GM18507 (cell line): Measurements from ENCODE around the gene CEBPG.

Source experiments
- DNase-seq: peaks from one replicate; pipeline ENCODE4 v3.0.0; 2011; ENCODE audit warnings: low read depth; ENCODE audit not compliant: insufficient read length; ENCODE audit errors: extremely low spot score
- FAIRE-seq: peaks from 2 replicates; lab custom pipeline; 2011; peaks lifted over from hg19 to GRCh38; lab: Jason Lieb, UNC

Gene CEBPG

DNA sequence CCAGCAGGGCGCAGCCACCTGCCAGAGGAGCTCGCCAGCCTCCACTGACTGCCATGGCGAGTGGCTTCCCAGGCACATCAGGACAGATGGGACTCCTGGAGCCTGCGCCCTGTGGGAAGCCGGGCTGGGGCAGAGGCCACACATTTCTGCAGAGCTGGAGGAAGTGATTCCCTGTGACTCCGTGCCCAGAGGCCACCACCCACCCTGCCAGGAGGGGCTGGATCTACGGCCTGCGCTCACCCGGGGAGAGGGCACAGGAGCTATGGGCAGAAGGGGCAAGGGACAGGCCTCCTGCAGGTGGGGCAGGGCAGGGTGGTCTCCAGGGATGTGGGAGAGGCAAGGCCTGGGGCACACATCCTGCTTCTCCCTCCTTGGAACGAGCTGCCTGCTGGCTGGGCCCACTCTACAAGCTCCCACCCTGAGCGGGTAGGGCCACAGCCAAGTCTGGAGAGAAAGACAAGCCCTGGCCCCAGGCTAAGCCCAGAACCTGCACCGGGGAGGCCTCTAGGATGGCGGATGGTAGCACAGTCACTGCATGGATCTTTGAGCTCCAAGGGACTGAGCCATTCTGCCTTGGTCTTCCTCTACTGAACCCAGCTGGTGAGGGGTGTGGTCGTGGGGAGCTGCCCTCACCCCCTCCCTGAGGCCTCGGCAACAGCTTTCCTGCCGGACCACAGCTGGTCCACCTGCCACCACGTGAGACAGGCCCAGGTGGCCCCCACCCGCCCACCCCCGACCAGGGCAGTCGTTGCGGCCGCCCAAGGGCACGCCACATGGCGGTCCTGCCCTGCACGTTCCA lies 40.6 kb downstream of the CEBPG start:
- no peak for FAIRE-seq
- no peak for DNase-seq

DNA sequence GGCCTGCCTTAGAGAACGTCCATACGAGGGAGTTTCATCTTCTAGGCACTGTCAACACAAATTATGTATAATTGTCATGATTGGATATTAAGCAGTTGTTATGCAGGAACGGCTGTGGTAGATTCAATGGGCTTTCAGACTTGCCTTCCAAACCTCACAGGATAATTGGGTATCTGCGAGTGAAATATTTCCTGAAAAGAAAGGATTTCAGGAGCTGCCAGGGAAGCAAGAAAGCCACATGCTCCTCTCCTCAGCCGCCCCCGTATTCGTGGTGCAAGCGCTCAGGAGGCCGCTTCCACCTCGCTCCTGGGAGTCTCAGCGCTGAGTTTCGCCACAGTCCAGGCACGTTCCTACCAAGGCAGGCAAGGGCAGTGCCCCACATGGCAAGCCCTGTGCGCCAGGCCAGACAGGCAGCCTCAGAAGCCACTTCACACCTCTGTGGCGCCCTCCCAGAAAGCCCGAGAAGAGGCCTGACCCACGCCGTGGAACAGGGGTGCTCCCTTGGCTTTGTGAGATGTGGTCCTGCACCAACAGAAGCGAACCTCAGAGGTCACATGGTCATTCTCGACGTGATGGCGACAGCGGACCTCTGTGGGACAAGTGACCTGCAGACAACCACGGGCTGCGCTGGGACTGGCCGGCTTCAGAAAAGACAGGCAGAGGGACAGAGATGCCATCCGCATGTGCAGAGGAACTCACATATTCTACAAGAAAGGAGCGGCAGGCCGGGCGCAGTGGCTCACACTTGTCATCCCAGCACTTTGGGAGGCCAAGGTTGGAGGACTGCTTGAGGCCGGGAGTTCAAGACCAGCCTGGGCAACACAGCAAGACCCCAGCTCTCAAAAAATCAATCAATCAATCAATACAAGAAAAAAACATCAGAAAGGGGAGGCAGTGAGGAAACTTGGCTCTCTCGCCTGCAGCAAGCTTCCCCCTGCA lies 41.4 kb downstream of the CEBPG start:
- no peak for DNase-seq
- FAIRE-seq = no peak

DNA sequence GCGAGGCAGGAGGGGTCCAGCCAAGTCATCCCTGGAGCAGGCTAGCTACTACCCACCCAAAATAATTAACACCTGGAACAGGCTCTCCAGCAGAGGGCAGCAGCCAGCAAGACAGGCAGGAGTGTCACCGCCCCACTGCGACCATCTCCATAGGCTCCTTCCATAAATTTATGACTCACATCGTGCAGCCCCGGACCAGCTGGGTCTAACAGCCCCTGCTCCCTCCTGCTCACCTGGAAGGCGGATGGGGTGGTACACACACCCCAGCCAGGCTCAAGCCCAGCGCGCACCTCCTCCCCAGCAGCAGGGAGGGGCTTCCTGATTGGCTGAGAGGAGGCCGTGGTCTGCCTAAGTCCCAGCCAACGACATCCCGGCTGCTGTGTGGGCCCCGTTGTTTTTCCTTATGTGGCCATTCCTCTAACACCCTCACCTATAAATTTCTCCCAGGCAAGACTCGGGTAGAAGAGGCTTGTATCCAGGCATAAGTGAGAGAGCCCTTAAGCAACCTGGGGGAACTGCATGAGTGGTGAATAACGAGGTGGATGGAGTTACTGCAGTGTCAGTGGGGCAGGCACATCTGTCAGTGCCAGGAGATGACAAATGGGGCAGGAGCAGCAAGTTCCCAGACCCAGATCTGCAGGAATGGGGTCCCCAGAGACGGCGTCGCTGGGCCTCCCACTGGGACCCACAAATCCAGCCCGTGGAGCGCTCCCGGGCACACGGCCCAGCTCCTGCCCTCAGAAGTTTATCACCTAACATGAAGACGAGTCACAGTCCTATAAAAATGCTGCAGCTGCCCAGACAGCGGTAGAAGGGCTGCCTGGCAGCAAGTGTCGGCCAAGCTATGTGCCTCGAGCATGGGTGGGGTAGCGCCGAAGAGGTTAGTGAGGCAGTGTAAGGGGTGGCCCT lies 43.1 kb downstream of the CEBPG start:
- FAIRE-seq (no peak), DNase-seq (peak; percentile 38)

- no peak for DNase-seq
- FAIRE-seq = no peak
Measured at GRCh38 chr19:33417751-33418150, 44.2 kb downstream of the CEBPG start.

DNA sequence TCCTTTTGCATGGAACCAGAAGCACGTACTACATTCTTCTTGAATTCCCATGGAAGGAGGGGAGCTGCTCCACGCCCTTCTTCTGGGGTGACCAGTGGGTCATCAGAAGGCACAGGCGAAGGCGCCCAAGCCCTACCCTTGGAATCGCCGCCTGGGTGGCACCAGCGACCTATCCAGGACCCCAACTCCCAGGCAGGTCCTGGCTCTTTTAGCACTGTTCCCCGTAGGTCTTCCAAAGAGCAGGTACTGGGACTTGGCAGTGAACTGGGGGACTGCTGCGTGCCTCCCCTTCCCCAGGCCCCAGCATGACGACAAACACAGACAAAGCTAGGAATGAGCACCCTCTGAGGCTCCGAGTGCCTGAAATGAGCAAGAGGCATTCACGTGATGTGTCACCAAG lies 45.0 kb downstream of the CEBPG start:
- no peak for FAIRE-seq
- DNase-seq = no peak

DNA sequence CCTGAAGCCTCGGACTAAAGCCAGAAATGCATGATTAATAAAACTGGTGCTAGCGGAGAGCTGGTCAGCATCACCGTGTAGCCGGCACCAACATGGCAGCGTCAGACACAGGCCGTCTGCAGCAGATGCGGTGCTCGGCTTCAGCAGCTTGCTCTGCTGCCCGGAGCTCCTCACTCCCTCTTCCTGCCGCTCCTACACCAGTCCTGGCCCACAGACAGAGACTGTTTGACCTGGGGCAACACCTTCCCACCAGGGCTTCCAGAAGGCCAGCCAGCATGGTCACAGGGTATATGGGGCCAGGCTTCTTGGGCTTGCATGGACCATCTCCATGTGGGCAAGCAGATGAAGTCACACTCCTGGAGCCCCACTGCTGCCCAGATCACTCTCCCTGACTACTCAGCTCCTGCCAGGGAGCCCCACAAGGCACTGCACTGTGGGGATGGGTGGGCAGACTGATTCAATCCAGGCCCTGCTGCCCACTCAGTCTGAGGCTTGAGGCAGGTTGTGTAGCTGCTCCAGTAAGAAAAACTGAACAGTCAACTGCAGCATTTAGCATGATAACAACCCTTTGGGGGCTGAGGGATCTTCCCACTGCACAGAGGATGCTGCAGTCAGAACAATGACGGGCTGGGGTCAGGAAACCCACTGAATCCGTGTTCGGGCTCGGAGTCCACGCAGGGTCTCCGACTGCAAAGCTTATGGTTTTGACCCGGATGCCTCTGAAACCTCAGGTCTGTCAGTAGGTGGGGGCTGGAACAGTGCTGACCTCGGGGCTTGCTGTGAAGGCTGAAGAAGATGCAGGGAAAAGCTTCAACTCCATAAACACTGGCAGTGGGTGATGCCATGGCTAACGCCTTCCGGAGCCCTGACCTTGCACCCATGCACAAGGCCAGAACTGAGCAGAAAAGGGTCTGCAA lies 45.6 kb downstream of the CEBPG start:
- DNase-seq = no peak
- no peak for FAIRE-seq

DNA sequence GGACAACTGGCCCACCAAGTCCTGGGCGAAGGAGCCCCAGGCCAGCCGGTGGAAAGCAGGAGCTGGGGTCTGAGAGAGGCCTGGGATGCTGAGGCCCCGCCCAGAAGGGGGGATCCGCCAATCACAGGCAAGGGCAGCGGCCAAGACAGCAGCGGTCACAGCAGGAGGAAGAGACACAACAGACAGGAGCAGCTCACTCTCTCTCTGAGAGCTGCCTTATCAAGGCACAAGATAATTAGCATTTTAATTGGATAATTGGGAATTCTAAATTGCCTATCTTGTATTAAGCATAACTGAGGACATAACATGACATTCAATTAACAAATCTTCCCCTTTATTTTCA lies 46.2 kb downstream of the CEBPG start:
- no peak for FAIRE-seq
- no peak for DNase-seq

DNA sequence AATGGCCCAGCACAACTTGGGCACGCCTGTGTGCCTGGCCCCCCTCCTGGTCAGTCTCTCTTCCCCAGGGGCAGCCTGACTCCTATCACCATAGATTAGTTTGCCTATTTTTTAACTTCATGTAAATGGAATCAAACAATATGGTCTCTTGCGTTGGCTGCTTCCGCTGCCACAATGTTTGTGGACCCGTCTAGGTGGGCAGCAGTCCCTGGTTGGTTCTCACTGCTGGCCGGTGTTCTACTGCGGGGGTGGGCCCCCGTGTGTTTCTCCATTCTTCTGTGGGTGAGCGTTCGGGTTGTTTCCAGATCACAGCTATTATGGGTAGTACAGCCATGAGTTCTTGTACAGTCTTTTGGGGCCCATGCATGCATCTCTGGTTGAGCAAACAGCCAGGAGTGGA lies 47.3 kb downstream of the CEBPG start:
- no peak for DNase-seq
- no peak for FAIRE-seq

GRCh38 chr19:33421368-33421767 lies 47.9 kb downstream of the CEBPG start:
- DNase-seq = no peak
- FAIRE-seq = no peak

GRCh38 chr19:33422369-33423180 lies 49.1 kb downstream of the CEBPG start:
- DNase-seq (no peak), FAIRE-seq (no peak)

GRCh38 chr19:33424181-33424580 lies 50.7 kb downstream of the CEBPG start:
- DNase-seq (no peak), FAIRE-seq (no peak)

- FAIRE-seq (no peak), DNase-seq (no peak)
Measured at GRCh38 chr19:33426621-33427361, 53.3 kb downstream of the CEBPG start.

DNA sequence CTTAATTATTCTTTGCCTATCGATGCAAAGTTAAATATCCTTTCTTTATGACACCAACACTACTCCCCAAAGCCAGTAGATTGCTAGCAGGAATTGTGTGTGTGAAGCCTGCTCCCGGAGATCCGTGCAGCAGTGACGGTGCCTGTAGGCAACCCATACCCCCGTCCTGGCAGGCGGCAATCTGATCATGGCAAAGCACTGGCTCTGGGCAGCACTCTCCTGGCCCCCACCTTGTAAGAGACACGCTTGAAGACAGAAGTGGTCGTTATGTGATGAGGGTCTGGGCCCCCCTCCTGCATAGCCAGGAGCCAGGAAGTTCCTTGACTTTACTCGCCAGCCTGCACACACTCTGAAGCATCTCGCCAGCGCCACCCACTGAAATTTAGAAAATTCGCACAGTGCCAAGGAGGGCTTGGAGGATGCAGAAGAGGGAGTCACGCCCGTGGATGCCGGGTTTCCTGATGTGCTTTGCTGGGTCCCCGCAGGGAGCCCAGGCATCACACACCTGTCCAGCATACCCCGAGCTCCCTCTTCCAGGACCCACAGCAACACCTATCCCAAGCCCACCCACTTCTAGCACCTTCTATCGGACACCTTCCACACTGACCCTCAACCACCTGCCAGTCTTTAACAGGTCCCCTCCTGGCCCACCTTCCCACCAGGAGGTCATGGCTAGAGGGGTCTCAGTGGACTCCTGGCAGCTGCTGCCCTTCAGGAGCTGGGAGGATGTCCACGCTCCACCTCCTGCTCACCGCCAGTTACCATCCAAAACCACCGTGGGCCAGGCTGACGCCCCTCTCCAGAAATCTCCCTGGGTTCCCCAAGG lies 54.5 kb downstream of the CEBPG start:
- no peak for FAIRE-seq
- DNase-seq = no peak

DNA sequence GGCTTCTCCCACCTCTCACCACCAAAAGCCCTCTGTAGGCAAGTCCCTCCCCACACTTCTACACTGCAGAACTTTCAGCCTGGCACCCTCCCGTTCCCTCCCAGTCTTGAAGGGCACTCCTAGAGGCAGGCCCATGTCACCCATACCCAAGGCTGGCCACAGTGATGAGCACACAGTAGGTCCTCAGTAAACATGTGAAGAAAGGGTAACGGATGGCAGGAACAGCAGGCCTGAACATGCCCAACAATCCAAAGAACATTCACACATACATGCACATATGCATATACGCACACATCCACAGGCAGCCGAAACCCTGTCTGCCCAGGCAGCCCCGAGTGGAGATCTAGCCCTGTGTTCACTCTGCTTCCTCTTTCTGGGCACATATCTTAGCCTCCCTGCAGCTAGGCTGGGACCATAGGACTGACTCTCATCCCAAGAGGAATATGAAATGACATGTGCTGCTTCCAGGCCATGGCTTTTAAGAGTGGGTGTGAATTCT lies 55.2 kb downstream of the CEBPG start:
- no peak for FAIRE-seq

DNA sequence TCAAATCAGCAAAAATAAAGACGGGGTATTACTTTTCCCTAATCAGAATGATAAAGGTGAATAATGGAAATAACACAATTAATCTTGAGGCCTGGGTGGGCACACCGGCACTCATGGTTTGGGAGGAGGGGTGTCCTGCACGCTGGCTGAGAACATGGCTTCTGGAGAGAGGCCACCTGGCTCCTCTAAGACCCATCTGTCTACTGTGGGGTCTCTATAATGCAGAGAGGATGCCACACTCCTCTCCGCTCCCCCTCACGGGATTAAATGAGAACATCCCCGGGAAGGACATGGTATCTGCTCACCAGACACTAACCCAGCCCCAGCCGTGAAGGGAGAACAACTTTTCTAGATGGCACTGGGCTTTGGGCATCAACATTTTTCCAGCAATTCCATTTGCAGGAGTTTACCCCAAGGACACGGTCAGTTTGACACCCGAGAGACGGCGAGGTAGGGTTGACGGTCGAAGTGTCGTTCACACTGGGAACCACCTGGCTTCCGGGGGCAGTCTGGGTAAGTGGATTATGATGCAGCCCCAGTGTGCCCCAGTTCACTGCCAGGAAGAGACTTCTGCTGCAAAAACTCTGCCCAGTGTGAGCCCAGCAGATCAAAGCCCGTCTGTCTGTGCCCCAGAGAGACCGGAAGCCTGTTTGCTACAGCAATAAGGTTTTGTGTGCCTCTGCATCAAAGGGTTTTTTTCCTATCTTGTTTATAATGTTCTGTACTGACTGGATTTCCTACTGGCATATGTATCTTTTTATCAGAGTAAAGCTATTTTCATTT lies 56.6 kb downstream of the CEBPG start:
- FAIRE-seq (no peak), DNase-seq (no peak)

More for the DNA sequence above, 55.2 kb downstream of the CEBPG start:
- no peak for DNase-seq
